Fibroblast of skin of scalp (primary cell): ENCODE data around the gene PACRG.
A peak's percentile ranks its signal among the peaks of the same experiment; 100 is the strongest.

Experiments
- DNase-seq: peaks from one replicate; pipeline ENCODE4 v3.0.0-alpha.2; 2013

Gene PACRG

GRCh38 chr6:163148451-163149278, 420.9 kb downstream of the PACRG start:
- no peak for DNase-seq

- no peak for DNase-seq
Observed at GRCh38 chr6:163149279-163149848, 421.6 kb downstream of the PACRG start.

DNA sequence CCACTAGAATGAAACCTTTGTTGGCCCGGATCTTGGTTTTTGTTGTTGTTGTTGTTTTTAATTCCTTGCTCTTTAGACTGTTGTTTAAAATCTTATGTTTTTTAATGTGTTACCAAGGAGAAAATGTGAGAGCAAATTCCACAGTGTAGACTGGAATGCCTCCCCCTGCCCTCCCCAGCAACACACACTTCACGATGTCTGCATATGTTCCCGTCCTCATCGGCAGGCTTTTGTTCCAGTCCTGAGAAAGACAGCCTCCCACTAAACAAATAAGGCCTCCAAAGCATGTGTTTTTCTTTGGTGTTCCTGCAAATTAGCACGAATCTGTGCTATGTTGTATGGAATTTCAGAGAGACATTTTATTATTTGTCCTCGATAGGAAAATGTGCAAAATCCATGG, 423.4 kb downstream of the PACRG start:
- DNase-seq, result peak; percentile 40

DNA sequence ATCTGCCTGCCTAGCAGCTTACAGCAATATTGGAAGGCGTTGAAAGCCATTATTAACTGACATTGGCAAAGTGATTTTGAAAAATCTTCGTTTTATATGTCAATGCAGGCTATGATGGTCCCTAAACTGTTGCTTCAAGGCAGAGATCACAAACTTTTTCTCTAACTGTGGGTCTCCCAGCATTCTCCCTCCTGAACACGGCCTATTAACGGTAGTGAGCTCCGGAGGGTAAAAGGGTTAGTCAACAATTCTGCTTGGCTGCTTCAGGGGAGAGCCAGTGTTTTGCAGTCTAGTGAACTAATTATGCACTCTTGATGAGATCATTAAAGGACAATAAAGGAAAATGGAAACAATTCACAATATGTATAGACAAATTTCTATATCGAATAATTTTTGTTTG, 424.9 kb downstream of the PACRG start:
- no peak for DNase-seq

DNA sequence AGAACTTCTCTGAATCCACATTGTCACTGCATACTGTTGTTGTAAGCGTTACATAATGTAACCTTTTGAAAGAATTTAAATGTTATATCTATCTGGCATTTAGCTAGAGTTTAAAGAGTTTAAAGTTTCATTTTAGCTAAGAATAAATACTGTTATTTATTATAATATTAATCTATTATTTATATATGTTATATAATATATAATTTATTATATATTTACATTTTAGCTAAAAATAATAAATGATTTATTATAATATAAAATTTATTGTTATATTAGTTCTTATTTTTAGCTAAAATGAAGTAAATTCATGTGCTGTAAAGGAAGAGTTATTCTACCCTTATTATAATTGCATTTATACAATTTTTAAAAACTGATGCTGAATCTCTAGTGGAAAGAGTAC, 431.3 kb downstream of the PACRG start:
- DNase-seq, result no peak

DNA sequence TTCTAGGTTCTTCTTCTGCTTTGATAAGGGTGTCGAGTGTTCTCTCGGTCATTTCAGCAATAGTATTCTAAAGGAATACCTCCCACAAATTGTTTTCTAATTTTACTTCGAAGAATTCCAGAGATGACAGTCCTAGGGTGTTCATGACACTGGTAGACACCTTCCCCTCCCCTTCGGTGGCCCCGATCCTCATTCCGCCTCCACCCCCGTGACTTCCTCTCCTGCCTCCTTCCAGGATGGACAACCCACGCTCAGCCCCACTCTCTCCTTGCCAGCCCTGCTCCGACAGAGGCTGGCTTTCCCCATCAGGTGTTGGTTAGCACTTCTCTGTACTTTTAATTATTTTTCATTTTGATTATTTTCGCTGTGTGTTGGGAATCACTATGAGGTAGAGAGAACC, 431.9 kb downstream of the PACRG start:
- no peak for DNase-seq

DNA sequence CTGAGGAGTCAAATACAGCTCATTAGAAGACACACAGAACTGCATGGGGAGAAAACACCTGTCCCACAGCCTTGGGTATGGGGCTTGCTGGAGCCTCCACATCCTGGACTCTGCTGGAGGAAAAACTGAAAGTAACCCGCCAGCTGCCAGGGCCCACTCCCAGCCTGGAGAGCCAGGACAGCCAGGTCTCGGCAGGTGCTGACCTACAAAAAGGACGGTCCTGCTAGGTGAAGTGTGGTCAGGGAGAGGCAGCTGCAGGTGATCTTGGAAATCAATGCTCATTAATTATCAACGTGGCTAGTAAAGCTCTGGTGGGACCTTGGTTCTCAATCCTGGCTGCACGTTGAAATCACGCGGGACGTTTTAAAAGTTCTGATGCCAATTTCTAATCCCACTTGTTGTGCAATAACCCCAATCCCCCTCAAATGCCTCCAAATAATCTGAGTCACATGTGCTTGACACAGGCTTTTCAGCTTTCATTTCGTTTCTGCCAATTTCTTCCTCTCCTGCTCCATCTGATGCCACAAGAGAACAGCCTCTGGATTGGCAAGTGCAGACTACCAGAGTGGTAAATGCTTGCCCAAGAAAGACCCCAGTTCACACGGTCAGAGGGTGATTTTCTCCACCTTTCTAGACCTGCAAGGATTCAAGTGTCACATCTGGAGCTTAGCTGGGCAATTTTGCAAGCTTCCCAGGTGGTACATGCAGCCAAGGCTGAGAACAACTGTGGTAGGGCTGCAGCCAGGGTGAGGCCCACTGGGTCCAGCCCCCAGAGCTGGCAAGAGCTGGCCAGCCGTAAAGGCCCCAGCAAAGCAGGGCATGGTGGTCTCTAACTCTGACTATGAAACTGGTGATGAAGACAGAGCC, 434.5 kb downstream of the PACRG start:
- DNase-seq, result no peak

- DNase-seq, result no peak
Observed at GRCh38 chr6:163162874-163163213, 435.1 kb downstream of the PACRG start.

- no peak for DNase-seq
Observed at GRCh38 chr6:163164175-163164900, 436.6 kb downstream of the PACRG start.

DNA sequence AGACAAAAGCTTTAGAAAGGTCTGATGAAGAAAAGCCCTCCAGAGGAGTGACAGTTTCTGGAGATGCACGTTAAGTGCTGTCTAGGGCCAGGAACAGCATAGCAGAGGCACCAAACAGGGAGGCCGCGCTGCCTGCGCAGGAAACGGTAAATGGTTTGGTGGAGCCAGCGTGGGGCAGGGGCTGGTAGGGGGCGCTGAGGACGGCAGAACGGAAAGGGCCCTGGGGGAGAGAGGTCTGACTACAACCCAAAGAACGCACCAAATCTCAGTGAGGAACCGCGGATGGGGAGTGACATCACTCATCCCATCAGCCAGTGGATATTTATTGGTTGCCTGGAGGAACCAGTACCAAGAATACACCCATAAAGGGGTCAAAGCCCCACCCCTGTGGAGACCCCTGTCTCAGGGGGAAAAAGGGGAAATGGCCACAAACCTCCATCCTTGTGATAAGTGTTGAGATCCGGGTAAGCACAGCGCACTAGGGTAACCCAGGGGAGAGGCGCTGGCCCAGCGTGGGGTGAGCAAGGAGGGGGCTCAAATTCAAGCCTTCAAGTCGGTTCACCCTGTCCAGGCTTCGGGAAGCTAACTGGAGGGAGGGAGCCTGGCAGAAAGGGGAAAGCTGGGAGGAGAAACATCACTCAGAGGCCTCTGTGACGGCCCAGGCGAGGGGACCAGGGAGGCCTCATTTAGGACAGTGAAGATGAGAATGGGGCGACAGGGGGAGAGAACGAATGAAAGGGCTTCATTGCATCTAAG, 437.6 kb downstream of the PACRG start:
- DNase-seq, result no peak

GRCh38 chr6:163165922-163166321, 438.1 kb downstream of the PACRG start:
- DNase-seq, result no peak

GRCh38 chr6:163166507-163166906, 438.7 kb downstream of the PACRG start:
- DNase-seq, result no peak

GRCh38 chr6:163169521-163169920, 441.7 kb downstream of the PACRG start:
- DNase-seq, result no peak

- peak; percentile 8 for DNase-seq
Observed at GRCh38 chr6:163170294-163170883, 442.6 kb downstream of the PACRG start.

GRCh38 chr6:163173741-163174140, 446.0 kb downstream of the PACRG start:
- DNase-seq, result no peak

DNA sequence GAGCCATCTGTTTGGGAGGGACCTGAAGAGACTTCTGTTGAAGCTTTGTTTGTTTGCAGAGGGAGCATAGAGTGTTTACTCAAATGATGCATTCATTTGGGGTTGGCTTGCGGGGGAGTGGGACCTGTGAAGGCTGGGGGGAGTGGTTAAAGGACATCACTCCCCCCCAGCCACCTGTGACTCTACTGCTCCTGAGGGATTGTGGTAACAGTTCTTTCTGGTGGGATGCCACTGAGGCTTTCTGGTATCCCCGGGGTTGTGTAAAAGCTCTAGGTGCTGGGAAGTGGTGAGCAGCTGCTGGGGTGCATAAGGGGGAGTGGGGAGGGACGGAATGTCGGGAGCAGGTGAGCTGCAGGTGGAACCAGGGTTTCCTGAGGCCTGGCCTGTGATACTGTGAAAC, 447.5 kb downstream of the PACRG start:
- DNase-seq, result no peak

GRCh38 chr6:163176097-163176496, 448.3 kb downstream of the PACRG start:
- DNase-seq, result no peak

DNA sequence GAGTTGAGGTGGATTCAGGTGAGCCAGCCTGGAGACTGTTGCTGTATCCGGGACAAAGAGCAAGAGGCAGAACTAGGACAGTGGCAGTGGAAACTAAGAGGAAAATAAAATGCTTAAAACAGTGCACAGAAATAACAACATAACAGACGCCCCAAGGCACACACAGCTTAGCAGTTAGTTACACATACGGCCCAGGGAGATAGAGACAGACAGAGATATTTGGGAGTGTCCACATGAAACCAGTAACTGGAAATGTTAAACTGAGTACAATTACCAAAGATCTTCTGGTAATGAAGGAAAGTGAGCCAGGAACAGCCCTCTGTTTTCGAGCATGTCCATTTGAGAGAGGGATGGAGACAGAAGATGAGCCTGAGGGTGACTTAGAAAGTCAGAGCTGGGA, 449.2 kb downstream of the PACRG start:
- no peak for DNase-seq

GRCh38 chr6:163177892-163178420, 450.2 kb downstream of the PACRG start:
- DNase-seq, result no peak

GRCh38 chr6:163179061-163179460, 451.3 kb downstream of the PACRG start:
- DNase-seq, result no peak

DNA sequence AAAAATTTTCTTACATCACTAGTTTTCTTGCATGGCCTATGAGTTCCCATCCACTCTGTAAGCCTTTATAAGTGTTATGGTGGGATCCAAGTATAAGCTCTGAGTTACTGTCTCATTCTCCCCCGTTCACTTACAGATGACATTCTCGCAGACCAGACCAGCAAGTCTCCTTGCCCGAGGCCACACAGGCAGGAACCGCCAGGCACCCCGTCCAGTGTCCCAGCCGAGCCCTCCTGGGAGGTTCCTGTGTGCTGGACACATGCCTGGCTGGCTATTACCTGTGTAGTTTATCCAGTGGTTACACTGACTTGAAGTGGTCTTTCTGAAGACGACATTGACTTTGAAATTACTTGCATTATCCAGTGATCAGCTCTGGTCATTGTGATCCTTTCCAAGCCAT, 451.9 kb downstream of the PACRG start:
- no peak for DNase-seq
